HepG2 (cell line): Measurements from ENCODE around the gene ZNF491. TPM values are rescaled to one million over a fixed set of nuclear protein-coding genes. Genes with fewer than 3 reads are reported as not detected.
A peak's percentile ranks its signal among the peaks of the same experiment; 100 is the strongest.

Source experiments
- AKNA ChIP-seq: sonication (generic); formaldehyde crosslinking; IDR thresholded peaks from 2 replicates; pipeline ENCODE4 v1.4.0; 2020; ENCODE audit warnings: missing genetic modification reagents, borderline replicate concordance
- CCDC6 ChIP-seq: sonication (generic); formaldehyde crosslinking; IDR thresholded peaks from 2 replicates; pipeline ENCODE4 v1.8.1; 2022; ENCODE audit warnings: mild to moderate bottlenecking, missing genetic modification reagents, moderate library complexity
- EZH2 ChIP-seq: conservative IDR thresholded peaks from 2 replicates; pipeline ENCODE4 v1.6.1; 2012; ENCODE audit warnings: mild to moderate bottlenecking, low read depth, low read length, moderate library complexity
- GPN1 ChIP-seq: sonication (generic); formaldehyde crosslinking; IDR thresholded peaks from 2 replicates; pipeline ENCODE4 v1.5.1; 2020; ENCODE audit warnings: missing genetic modification reagents, borderline replicate concordance
- HNRNPL ChIP-seq: fragments of 200-400 bp; formaldehyde crosslinking; IDR thresholded peaks from 2 replicates; pipeline ENCODE4 v1.6.1; 2017; ENCODE audit warnings: mild to moderate bottlenecking, low read depth, low read length
- MEF2D ChIP-seq: sonication (generic); formaldehyde crosslinking; IDR thresholded peaks from 2 replicates; pipeline ENCODE4 v1.5.1; 2020; ENCODE audit warnings: mild to moderate bottlenecking, missing genetic modification reagents
- RAD21 ChIP-seq: fragments of 450-650 bp; formaldehyde crosslinking; IDR thresholded peaks from 2 replicates; pipeline ENCODE4 v1.5.0; 2020; ENCODE audit warnings: mild to moderate bottlenecking
- RCOR2 ChIP-seq: IDR thresholded peaks from 2 replicates; pipeline ENCODE4 v1.6.1; 2016; ENCODE audit warnings: missing biosample characterization, missing genetic modification reagents
- SMAD3 ChIP-seq: sonication (generic); formaldehyde crosslinking; IDR thresholded peaks from 2 replicates; pipeline ENCODE4 v1.4.0; 2020; ENCODE audit warnings: missing genetic modification reagents
- SP4 ChIP-seq: sonication (generic); formaldehyde crosslinking; IDR thresholded peaks from 2 replicates; pipeline ENCODE4 v1.8.1; 2023; ENCODE audit warnings: mild to moderate bottlenecking, missing genetic modification reagents
- WIZ ChIP-seq: sonication (generic); formaldehyde crosslinking; IDR thresholded peaks from 2 replicates; pipeline ENCODE4 v1.5.1; 2020; ENCODE audit warnings: mild to moderate bottlenecking, missing genetic modification reagents
- ZFP37 ChIP-seq: sonication (generic); formaldehyde crosslinking; IDR thresholded peaks from 2 replicates; pipeline ENCODE4 v1.4.0; 2020; ENCODE audit warnings: missing genetic modification reagents, borderline replicate concordance
- ZNF30 ChIP-seq: sonication (generic); formaldehyde crosslinking; IDR thresholded peaks from 2 replicates; pipeline ENCODE4 v1.5.0; 2020; ENCODE audit warnings: mild to moderate bottlenecking, missing genetic modification reagents
- ZNF552 ChIP-seq: sonication (generic); formaldehyde crosslinking; IDR thresholded peaks from 2 replicates; pipeline ENCODE4 v1.9.0; 2022; ENCODE audit warnings: missing genetic modification reagents, mild to moderate bottlenecking, borderline replicate concordance
- ZNF619 ChIP-seq: sonication (generic); formaldehyde crosslinking; IDR thresholded peaks from 2 replicates; pipeline ENCODE4 v1.4.0; 2020; ENCODE audit warnings: mild to moderate bottlenecking, missing genetic modification reagents
- ZNF772 ChIP-seq: sonication (generic); formaldehyde crosslinking; IDR thresholded peaks from 2 replicates; pipeline ENCODE4 v1.5.0; 2020; ENCODE audit warnings: mild to moderate bottlenecking, missing genetic modification reagents
- ZNF773 ChIP-seq: sonication (generic); formaldehyde crosslinking; IDR thresholded peaks from 2 replicates; pipeline ENCODE4 v1.4.0; 2020; ENCODE audit warnings: missing genetic modification reagents, borderline replicate concordance
- polyA plus RNA-seq, 8 experiments: library from polyadenylated mRNA; depleted of rRNA in 3 of 8; stranded (reverse) in 7 of 8; unstranded in 1 of 8; fragments of >200 nt; fragmentation: Illumina TruSeq in 4 of 8; extraction: Trizol in 4 of 8; gene quantifications; 2 replicates each; pipeline versions ENCODE4 v1.2.1 to v1.2.3, GENCODE V29; 2011 to 2016; ENCODE audit warnings: low read depth in 4 of 8, missing spikeins in 1 of 8, mixed read lengths in 1 of 8; ENCODE audit not compliant: insufficient read depth in 1 of 8
- total RNA-seq, 5 experiments: library from RNA; depleted of rRNA; stranded (reverse); fragments of >200 nt; fragmentation: Illumina TruSeq; extraction: Trizol; gene quantifications; 2 replicates each; pipeline ENCODE4 v1.2.3, GENCODE V29; 2016; ENCODE audit warnings: low read depth in 1 of 5
- TF ChIP-seq, protein P1 (sequence below): sonication (generic); formaldehyde crosslinking; conservative IDR thresholded peaks from 2 replicates; pipeline ENCODE4 v1.8.0; 2022; ENCODE audit warnings: missing genetic modification reagents
- TF ChIP-seq, protein P2 (sequence below): sonication (generic); formaldehyde crosslinking; IDR thresholded peaks from 2 replicates; pipeline ENCODE4 v1.5.0; 2020; ENCODE audit warnings: missing genetic modification reagents
- TF ChIP-seq, protein P3 (sequence below): sonication (generic); formaldehyde crosslinking; IDR thresholded peaks from 2 replicates; pipeline ENCODE4 v1.5.1; 2020; ENCODE audit warnings: missing genetic modification reagents, mild to moderate bottlenecking, borderline replicate concordance

Gene ZNF491
- total and polyA plus RNA-seq, 2 of the 13 experiments (the other 11 are each of a cell fraction or from before 2014, with no cell fraction given): 0.57 to 2.2 TPM

DNA sequence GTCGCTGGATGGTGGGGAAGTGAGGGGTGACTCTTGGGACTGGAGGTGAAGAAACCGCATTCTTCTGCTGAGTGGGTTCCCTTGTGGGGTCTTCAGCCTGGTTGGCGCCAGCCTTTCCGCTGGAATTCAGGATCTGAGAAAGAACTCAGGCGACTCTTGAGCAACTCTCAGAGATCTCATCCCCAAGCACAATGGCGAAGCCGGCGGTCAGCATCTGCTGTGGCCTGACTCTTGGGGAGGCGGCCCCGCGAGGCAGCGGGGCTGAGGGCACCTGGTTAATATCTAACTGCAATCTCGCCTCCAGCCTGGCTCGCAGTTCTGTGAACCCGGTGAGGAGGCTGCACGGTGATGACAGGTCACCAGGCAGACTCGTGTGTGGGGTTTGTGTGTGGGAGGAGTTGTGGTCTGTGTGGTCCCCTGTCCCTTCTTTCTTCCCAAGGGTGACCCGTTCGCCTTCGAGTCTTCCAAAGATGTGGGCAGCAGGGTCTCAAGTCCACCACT is 30.6 kb upstream of the ZNF491 start (continued):
- TF ChIP-seq, protein P1, sequence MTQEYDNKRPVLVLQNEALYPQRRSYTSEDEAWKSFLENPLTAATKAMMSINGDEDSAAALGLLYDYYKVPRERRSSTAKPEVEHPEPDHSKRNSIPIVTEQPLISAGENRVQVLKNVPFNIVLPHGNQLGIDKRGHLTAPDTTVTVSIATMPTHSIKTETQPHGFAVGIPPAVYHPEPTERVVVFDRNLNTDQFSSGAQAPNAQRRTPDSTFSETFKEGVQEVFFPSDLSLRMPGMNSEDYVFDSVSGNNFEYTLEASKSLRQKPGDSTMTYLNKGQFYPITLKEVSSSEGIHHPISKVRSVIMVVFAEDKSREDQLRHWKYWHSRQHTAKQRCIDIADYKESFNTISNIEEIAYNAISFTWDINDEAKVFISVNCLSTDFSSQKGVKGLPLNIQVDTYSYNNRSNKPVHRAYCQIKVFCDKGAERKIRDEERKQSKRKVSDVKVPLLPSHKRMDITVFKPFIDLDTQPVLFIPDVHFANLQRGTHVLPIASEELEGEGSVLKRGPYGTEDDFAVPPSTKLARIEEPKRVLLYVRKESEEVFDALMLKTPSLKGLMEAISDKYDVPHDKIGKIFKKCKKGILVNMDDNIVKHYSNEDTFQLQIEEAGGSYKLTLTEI (CRISPR knock-in tag): no peak
- TF ChIP-seq CCDC6 (0 out of 2 replicates have a peak, but pooled peaks have one; percentile 11), HNRNPL (0 out of 2 replicates have a peak, but pooled peaks have one; percentile 42), EZH2 (no peak), ZNF30 (CRISPR knock-in tag) (no peak), ZNF619 (CRISPR knock-in tag) (no peak), MEF2D (no peak), ZNF772 (CRISPR knock-in tag) (0 out of 2 replicates have a peak, but pooled peaks have one; percentile 50), ZNF552 (CRISPR knock-in tag) (no peak), RAD21 (CRISPR knock-in tag) (0 out of 2 replicates have a peak, but pooled peaks have one; percentile 19), AKNA (no peak), SP4 (peak; percentile 38; the same call in 1 of the 2 replicates), WIZ (peak; percentile 34; the same call in 1 of the 2 replicates), ZNF773 (CRISPR knock-in tag) (no peak), ZFP37 (CRISPR knock-in tag) (0 out of 2 replicates have a peak, but pooled peaks have one; percentile 54), SMAD3 (CRISPR knock-in tag) (no peak), RCOR2 (CRISPR knock-in tag) (no peak), GPN1 (CRISPR knock-in tag) (no peak)
- TF ChIP-seq, protein P2, sequence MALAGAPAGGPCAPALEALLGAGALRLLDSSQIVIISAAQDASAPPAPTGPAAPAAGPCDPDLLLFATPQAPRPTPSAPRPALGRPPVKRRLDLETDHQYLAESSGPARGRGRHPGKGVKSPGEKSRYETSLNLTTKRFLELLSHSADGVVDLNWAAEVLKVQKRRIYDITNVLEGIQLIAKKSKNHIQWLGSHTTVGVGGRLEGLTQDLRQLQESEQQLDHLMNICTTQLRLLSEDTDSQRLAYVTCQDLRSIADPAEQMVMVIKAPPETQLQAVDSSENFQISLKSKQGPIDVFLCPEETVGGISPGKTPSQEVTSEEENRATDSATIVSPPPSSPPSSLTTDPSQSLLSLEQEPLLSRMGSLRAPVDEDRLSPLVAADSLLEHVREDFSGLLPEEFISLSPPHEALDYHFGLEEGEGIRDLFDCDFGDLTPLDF (CRISPR knock-in tag): no peak
- TF ChIP-seq, protein P3, sequence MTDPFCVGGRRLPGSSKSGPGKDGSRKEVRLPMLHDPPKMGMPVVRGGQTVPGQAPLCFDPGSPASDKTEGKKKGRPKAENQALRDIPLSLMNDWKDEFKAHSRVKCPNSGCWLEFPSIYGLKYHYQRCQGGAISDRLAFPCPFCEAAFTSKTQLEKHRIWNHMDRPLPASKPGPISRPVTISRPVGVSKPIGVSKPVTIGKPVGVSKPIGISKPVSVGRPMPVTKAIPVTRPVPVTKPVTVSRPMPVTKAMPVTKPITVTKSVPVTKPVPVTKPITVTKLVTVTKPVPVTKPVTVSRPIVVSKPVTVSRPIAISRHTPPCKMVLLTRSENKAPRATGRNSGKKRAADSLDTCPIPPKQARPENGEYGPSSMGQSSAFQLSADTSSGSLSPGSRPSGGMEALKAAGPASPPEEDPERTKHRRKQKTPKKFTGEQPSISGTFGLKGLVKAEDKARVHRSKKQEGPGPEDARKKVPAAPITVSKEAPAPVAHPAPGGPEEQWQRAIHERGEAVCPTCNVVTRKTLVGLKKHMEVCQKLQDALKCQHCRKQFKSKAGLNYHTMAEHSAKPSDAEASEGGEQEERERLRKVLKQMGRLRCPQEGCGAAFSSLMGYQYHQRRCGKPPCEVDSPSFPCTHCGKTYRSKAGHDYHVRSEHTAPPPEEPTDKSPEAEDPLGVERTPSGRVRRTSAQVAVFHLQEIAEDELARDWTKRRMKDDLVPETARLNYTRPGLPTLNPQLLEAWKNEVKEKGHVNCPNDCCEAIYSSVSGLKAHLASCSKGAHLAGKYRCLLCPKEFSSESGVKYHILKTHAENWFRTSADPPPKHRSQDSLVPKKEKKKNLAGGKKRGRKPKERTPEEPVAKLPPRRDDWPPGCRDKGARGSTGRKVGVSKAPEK (CRISPR knock-in tag): no peak
